PFSK-1 (cell line): ENCODE data around the gene UBE3B.

ENCODE experiments used
- FOXP2 ChIP-seq: optimal IDR thresholded peaks from 2 replicates; pipeline ENCODE3; 2011; ENCODE audit warnings: borderline replicate concordance, control low read depth, inconsistent platforms; ENCODE audit not compliant: insufficient read depth; ENCODE audit errors: extremely low read length, extremely low read depth
- POLR2AphosphoS5 ChIP-seq: IDR thresholded peaks from 2 replicates; pipeline ENCODE4 v1.6.1; 2012; ENCODE audit warnings: low read depth, mild to moderate bottlenecking, control low read depth, low read length, moderate library complexity
- REST ChIP-seq, 2 experiments: IDR thresholded peaks; 2 replicates each; pipeline versions ENCODE4 v1.6.1 to v1.8.0; 2011 to 2012; ENCODE audit warnings: low read depth in 2 of 2, low read length in 2 of 2, control low read depth in 1 of 2, inconsistent platforms in 1 of 2, mild to moderate bottlenecking in 1 of 2, moderate library complexity in 1 of 2; ENCODE audit not compliant: insufficient read depth in 1 of 2
- SIN3A ChIP-seq: IDR thresholded peaks from 2 replicates; pipeline ENCODE4 v1.6.1; 2012; ENCODE audit warnings: mild to moderate bottlenecking, low read length, moderate library complexity, borderline replicate concordance; ENCODE audit not compliant: insufficient read depth
- TAF1 ChIP-seq: IDR thresholded peaks from 2 replicates; pipeline ENCODE4 v1.6.1; 2012; ENCODE audit warnings: low read length, control low read depth, borderline replicate concordance; ENCODE audit not compliant: insufficient read depth

Gene UBE3B

GRCh38 chr12:109485201-109485600 lies 7.8 kb downstream of the UBE3B start:
- TF ChIP-seq TAF1 (no peak), REST (IDR thresholded peaks at IDR 0.05; ENCODE audit: insufficient read depth in 1 of 2, low read depth in 2 of 2, low read length in 2 of 2) (no peak)

- TF ChIP-seq TAF1 (no peak), SIN3A (no peak), REST (IDR thresholded peaks at IDR 0.05; ENCODE audit: insufficient read depth in 1 of 2, low read depth in 2 of 2, low read length in 2 of 2) (no peak)
Measured at GRCh38 chr12:109487181-109488050, 10.0 kb downstream of the UBE3B start.

GRCh38 chr12:109488051-109488665 lies 10.7 kb downstream of the UBE3B start:
- TF ChIP-seq SIN3A (no peak), TAF1 (no peak), REST (IDR thresholded peaks at IDR 0.05; ENCODE audit: insufficient read depth in 1 of 2, low read depth in 2 of 2, low read length in 2 of 2) (no peak), POLR2AphosphoS5 (no peak), FOXP2 (no peak)

GRCh38 chr12:109489016-109489954 lies 11.9 kb downstream of the UBE3B start:
- no peak for TF ChIP-seq SIN3A
- TF ChIP-seq REST (IDR thresholded peaks at IDR 0.05; ENCODE audit: insufficient read depth in 1 of 2, low read depth in 2 of 2, low read length in 2 of 2), result no peak
- TF ChIP-seq TAF1, result no peak
- no peak for TF ChIP-seq FOXP2
- TF ChIP-seq POLR2AphosphoS5, result no peak
